Spleen (tissue), 7 donors: ENCODE data around the gene SMIM45.

ENCODE experiments used
- POLR2AphosphoS5 ChIP-seq, 3 donors: sonication (generic); formaldehyde crosslinking; IDR thresholded peaks; one replicate each; pipeline ENCODE4 v1.5.1; 2017; ENCODE audit warnings: antibody characterized with exemption in 3 of 3
- TF ChIP-seq, protein P1 (sequence below), 11 experiments: fragments of 200-600 bp in 7 of 11; fragments of 450-650 bp in 4 of 11; sonication (generic) in 4 of 11; IDR thresholded peaks in 8 of 11; conservative IDR thresholded peaks in 3 of 11; 1 replicate in 7 of 11; 2 replicates in 4 of 11; pipeline versions ENCODE4 v1.4.0 to v1.8.0; 2016 to 2021; ENCODE audit warnings: antibody characterized with exemption in 11 of 11, inconsistent platforms in 4 of 11, mild to moderate bottlenecking in 1 of 11
- donor health status: DM: no; HTN: no; CAD: no; lungs with moderate emphysema.
- donor health status: DM: no; HTN: no; CAD: no.
- donor health status: DM: no; HTN: no; CAD: no.

DNA sequence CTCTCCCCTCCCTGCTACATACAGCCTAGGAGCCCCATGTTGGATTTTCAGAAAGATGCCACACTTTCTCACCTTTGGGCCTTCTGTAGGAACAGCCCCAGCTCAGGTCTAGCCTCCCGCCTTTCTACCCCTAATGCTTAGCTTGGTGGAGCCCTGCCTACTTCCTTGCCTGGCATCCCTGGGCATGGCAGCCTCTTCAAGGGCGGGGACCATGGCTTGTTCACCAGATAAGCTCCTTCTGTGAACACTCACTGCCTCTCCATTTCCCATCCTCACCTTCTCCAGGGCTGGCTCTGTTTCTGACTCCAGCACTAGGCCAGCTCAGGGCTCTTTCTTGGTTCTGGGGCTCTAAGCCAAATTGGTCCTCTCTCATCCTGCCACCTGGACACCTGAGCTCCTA is 18.7 kb downstream of the SMIM45 start:
- no peak for TF ChIP-seq POLR2AphosphoS5 (IDR thresholded peaks at IDR 0.05)
- TF ChIP-seq, protein P1, sequence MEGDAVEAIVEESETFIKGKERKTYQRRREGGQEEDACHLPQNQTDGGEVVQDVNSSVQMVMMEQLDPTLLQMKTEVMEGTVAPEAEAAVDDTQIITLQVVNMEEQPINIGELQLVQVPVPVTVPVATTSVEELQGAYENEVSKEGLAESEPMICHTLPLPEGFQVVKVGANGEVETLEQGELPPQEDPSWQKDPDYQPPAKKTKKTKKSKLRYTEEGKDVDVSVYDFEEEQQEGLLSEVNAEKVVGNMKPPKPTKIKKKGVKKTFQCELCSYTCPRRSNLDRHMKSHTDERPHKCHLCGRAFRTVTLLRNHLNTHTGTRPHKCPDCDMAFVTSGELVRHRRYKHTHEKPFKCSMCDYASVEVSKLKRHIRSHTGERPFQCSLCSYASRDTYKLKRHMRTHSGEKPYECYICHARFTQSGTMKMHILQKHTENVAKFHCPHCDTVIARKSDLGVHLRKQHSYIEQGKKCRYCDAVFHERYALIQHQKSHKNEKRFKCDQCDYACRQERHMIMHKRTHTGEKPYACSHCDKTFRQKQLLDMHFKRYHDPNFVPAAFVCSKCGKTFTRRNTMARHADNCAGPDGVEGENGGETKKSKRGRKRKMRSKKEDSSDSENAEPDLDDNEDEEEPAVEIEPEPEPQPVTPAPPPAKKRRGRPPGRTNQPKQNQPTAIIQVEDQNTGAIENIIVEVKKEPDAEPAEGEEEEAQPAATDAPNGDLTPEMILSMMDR (IDR thresholded peaks at IDR 0.05 in 8 of 11, conservative IDR thresholded peaks at IDR 0.05 in 3 of 11): no peak
